Vagina (tissue), 2 donors: ENCODE measurements around the gene PDCD7. TPM values are rescaled to one million over a fixed set of nuclear protein-coding genes. Genes with fewer than 3 reads are reported as not detected.
A peak's percentile ranks its signal among the peaks of the same experiment; 100 is the strongest.
"Not testable (repeated sequence)": the region's sequence is repeated elsewhere in the genome, so short reads cannot be mapped to it uniquely, and the experiment has no call there.

ENCODE experiments used
- DNase-seq, 2 donors: peaks; one replicate each; pipeline ENCODE4 v3.0.0-alpha.2; 2017; ENCODE audit errors: extremely low spot score in 2 of 2
- H3K27ac ChIP-seq: fragments of 200-600 bp; sonication (generic); one replicate; pipeline ENCODE4 v1.5.1; 2019
- H3K27me3 ChIP-seq: fragments of 200-600 bp; sonication (generic); one replicate; pipeline ENCODE4 v1.5.1; 2019
- H3K36me3 ChIP-seq, 2 donors: fragments of 200-600 bp; sonication (generic); one replicate each; pipeline ENCODE4 v1.5.1; 2017 to 2019
- H3K4me1 ChIP-seq: fragments of 200-600 bp; sonication (generic); one replicate; pipeline ENCODE4 v1.5.1; 2019
- H3K4me3 ChIP-seq, 2 donors: fragments of 200-600 bp; sonication (generic); 1 replicate in 1 of 2; 2 replicates in 1 of 2; pipeline ENCODE4 v1.5.1; 2016 to 2019
- H3K9me3 ChIP-seq: fragments of 200-600 bp; sonication (generic); one replicate; pipeline ENCODE4 v1.5.1; 2019
- POLR2A ChIP-seq, 2 donors: fragments of 450-650 bp; IDR thresholded peaks; one replicate each; pipeline ENCODE4 v1.6.1; 2017; ENCODE audit warnings: antibody characterized with exemption in 2 of 2, mild to moderate bottlenecking in 2 of 2, moderate library complexity in 2 of 2
- POLR2AphosphoS5 ChIP-seq, 2 donors: sonication (generic); formaldehyde crosslinking; IDR thresholded peaks; one replicate each; pipeline ENCODE4 v1.9.0; 2017; ENCODE audit warnings: antibody characterized with exemption in 2 of 2, mild to moderate bottlenecking in 2 of 2, low read depth in 1 of 2; ENCODE audit not compliant: insufficient read depth in 1 of 2
- intact Hi-C: fragments of 100-400 bp; cut with DNase I; formaldehyde crosslinking; loops from one replicate; pipeline ENCODE4 v1.15.1; 2023
- total RNA-seq: library from RNA; depleted of rRNA; stranded (reverse); fragments of >200 nt; gene quantifications from one replicate; pipeline ENCODE4 v1.2.3, GENCODE V29; 2016
- TF ChIP-seq, protein P1 (sequence below), 3 experiments: fragments of 450-650 bp in 2 of 3; fragments of 200-600 bp in 1 of 3; sonication (generic) in 1 of 3; IDR thresholded peaks; one replicate each; pipeline ENCODE4 v1.5.1; 2017 to 2019; ENCODE audit warnings: antibody characterized with exemption in 3 of 3, mild to moderate bottlenecking in 2 of 3, moderate library complexity in 2 of 3

PDCD7 gene
- total RNA-seq, 1 donor from 2014 or later, result 16.5 TPM

DNA sequence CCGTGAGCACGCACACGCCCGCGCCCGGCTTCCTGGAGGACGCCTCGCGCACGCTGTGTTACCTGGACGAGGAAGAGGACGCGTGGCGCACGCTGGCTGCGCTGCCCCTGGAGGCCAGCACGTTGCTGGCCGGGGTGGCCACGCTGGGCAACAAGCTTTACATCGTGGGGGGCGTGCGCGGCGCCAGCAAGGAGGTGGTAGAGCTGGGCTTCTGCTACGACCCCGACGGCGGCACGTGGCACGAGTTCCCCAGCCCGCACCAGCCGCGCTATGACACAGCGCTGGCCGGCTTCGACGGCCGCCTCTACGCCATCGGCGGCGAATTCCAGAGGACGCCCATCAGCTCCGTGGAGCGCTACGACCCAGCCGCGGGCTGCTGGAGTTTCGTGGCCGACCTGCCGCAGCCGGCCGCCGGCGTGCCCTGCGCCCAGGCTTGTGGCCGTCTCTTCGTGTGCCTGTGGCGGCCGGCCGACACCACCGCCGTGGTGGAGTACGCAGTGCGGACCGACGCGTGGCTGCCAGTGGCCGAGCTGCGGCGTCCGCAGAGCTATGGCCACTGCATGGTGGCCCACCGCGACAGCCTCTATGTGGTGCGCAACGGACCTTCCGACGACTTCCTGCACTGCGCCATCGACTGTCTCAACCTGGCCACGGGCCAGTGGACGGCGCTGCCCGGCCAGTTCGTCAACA is 56.2 kb downstream of the PDCD7 start:
- no peaks in the 10 kb centered on the region for H3K9me3 ChIP-seq
- TF ChIP-seq, protein P1, sequence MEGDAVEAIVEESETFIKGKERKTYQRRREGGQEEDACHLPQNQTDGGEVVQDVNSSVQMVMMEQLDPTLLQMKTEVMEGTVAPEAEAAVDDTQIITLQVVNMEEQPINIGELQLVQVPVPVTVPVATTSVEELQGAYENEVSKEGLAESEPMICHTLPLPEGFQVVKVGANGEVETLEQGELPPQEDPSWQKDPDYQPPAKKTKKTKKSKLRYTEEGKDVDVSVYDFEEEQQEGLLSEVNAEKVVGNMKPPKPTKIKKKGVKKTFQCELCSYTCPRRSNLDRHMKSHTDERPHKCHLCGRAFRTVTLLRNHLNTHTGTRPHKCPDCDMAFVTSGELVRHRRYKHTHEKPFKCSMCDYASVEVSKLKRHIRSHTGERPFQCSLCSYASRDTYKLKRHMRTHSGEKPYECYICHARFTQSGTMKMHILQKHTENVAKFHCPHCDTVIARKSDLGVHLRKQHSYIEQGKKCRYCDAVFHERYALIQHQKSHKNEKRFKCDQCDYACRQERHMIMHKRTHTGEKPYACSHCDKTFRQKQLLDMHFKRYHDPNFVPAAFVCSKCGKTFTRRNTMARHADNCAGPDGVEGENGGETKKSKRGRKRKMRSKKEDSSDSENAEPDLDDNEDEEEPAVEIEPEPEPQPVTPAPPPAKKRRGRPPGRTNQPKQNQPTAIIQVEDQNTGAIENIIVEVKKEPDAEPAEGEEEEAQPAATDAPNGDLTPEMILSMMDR (IDR thresholded peaks at IDR 0.05), result no peak
- TF ChIP-seq POLR2AphosphoS5 (IDR thresholded peaks at IDR 0.05; ENCODE audit: insufficient read depth in 1 of 2, low read depth in 1 of 2), result no peak
- no peak for TF ChIP-seq POLR2A (IDR thresholded peaks at IDR 0.05)
- intact Hi-C loops, result loop anchor here (5.0 kb wide), 1 partner anchor 35 kb away; no protein-coding TSS in a partner anchor
- no peaks in the 10 kb centered on the region for H3K27me3 ChIP-seq
- no peaks in the 10 kb centered on the region for H3K36me3 ChIP-seq
- H3K4me3 ChIP-seq, result peak overlapping the region in 1 of 2 donors; percentile 17
- H3K27ac ChIP-seq, result no peak overlapping the region
- no peak for DNase-seq
- H3K4me1 ChIP-seq, result peaks cover 10% of the 10 kb centered on the region

DNA sequence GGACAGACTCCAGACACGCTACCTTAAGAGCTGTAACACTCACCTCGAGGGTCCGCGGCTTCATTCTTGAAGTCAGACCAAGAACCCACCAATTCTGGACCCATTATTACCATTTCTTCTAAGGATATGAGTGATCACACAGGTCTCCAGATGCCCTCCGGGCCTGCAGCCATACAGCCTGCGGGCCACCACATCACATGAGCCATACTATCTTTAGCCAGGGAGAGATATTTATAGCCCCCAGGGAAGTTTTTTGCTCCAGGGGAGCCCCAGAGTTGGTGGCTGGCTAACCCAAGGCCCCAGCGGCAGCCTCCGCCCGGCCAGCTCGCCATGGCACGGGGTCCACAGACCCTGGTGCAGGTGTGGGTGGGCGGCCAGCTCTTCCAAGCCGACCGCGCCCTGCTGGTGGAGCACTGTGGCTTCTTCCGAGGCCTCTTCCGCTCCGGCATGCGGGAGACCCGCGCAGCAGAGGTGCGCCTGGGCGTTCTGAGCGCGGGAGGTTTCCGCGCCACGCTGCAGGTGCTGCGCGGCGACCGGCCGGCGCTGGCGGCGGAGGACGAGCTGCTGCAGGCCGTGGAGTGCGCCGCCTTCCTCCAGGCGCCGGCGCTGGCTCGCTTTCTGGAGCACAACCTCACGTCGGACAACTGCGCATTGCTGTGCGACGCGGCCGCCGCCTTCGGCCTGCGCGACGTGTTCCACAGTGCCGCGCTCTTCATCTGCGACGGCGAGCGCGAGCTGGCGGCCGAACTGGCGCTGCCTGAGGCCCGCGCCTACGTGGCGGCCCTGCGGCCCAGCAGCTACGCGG is 56.9 kb downstream of the PDCD7 start, which contains the start of gene KBTBD13:
TSS of gene KBTBD13 (plus strand) at position 261 of the 805 bp plus-strand sequence. CDS start at position 331, 70 bp downstream.
- peaks cover 10% of the 10 kb centered on the region for H3K4me1 ChIP-seq
- intact Hi-C loops, result loop anchor here (5.0 kb wide), 1 partner anchor 34 kb away; no protein-coding TSS in a partner anchor
- H3K9me3 ChIP-seq, result no peaks in the 10 kb centered on the region
- peak within 1 kb of the TSS in 1 of 2 donors; percentile 17 for H3K4me3 ChIP-seq
- TF ChIP-seq, protein P1 (IDR thresholded peaks at IDR 0.05), result no peak
- TF ChIP-seq POLR2A (IDR thresholded peaks at IDR 0.05), result no peak
- no peak for TF ChIP-seq POLR2AphosphoS5 (IDR thresholded peaks at IDR 0.05; ENCODE audit: insufficient read depth in 1 of 2, low read depth in 1 of 2)
- peak within 1 kb of the TSS; percentile 20 for H3K27ac ChIP-seq
- DNase-seq, result no peak
- H3K27me3 ChIP-seq, result no peaks in the 10 kb centered on the region
- H3K36me3 ChIP-seq, result no peaks in the 10 kb centered on the region

- H3K27me3 ChIP-seq, H3K36me3 ChIP-seq, DNase-seq, H3K4me3 ChIP-seq, H3K9me3 ChIP-seq: not testable (repeated sequence)
- intact Hi-C loops, result loop anchor here (5.0 kb wide), 1 partner anchor 34 kb away; no protein-coding TSS in a partner anchor
- peaks cover 17% of the 10 kb centered on the region for H3K4me1 ChIP-seq
- H3K27ac ChIP-seq, result peak overlapping the region; percentile 20
These were observed 57.8 kb downstream of the PDCD7 start for GRCh38 chr15:65075607-65076395.

GRCh38 chr15:65074946-65075345 is 58.7 kb downstream of the PDCD7 start:
- H3K27ac ChIP-seq, H3K27me3 ChIP-seq, H3K36me3 ChIP-seq, H3K9me3 ChIP-seq, H3K4me3 ChIP-seq, DNase-seq: not testable (repeated sequence)
- H3K4me1 ChIP-seq, result peaks cover 26% of the 10 kb centered on the region
- intact Hi-C loops, result loop anchor here (5.0 kb wide), 1 partner anchor 33 kb away; no protein-coding TSS in a partner anchor

- H3K36me3 ChIP-seq, result no peaks in the 10 kb centered on the region
- TF ChIP-seq POLR2A (IDR thresholded peaks at IDR 0.05), result no peak
- TF ChIP-seq, protein P1 (IDR thresholded peaks at IDR 0.05), result no peak
- no peak for TF ChIP-seq POLR2AphosphoS5 (IDR thresholded peaks at IDR 0.05; ENCODE audit: insufficient read depth in 1 of 2, low read depth in 1 of 2)
- no peak overlapping the region for H3K4me3 ChIP-seq
- intact Hi-C loops, result no loop called here
- H3K27me3 ChIP-seq, result no peaks in the 10 kb centered on the region
- H3K9me3 ChIP-seq, result no peaks in the 10 kb centered on the region
- H3K4me1 ChIP-seq, result peaks cover 32% of the 10 kb centered on the region
- no peak for DNase-seq
- peak overlapping the region; percentile 92 for H3K27ac ChIP-seq
These were observed 61.0 kb downstream of the PDCD7 start for GRCh38 chr15:65072617-65073016.
